HT1080 (cell line): ENCODE data around the gene PTRH2. TPM values are rescaled to one million over a fixed set of nuclear protein-coding genes. Genes with fewer than 3 reads are reported as not detected.

Experiments used
- DNase-seq: peaks from one replicate; pipeline ENCODE4 v3.0.0-alpha.2; 2015; ENCODE audit warnings: low read depth
- total RNA-seq: library from RNA; depleted of rRNA; stranded (reverse); fragments of >200 nt; shearing (Covaris generic); gene quantifications from 2 replicates; pipeline ENCODE4 v1.2.3, GENCODE V29; 2014; rRNA removed

The PTRH2 gene
- total RNA-seq, 1 experiment from 2014 or later = 41.2 TPM

GRCh38 chr17:59671386-59671785 lies 35.8 kb downstream of the PTRH2 start:
- no peak for DNase-seq

- DNase-seq = no peak
Measured at GRCh38 chr17:59669944-59670343, 37.3 kb downstream of the PTRH2 start.

GRCh38 chr17:59669411-59669810 lies 37.8 kb downstream of the PTRH2 start:
- DNase-seq = no peak

- peak; percentile 90 for DNase-seq
Measured at GRCh38 chr17:59668816-59669215, 38.4 kb downstream of the PTRH2 start.

- no peak for DNase-seq
Measured at GRCh38 chr17:59666235-59666634, 41.0 kb downstream of the PTRH2 start.

- DNase-seq = peak; percentile 81
Measured at GRCh38 chr17:59656624-59657023, 50.6 kb downstream of the PTRH2 start.

GRCh38 chr17:59652119-59652518 lies 55.1 kb downstream of the PTRH2 start:
- peak; percentile 18 for DNase-seq

- no peak for DNase-seq
Measured at GRCh38 chr17:59651346-59651745, 55.9 kb downstream of the PTRH2 start.

- DNase-seq = no peak
Measured at GRCh38 chr17:59650642-59651041, 56.6 kb downstream of the PTRH2 start.

GRCh38 chr17:59649886-59650285 lies 57.3 kb downstream of the PTRH2 start:
- DNase-seq = no peak

Other genes with a start within 250 kb of the PTRH2 start
- gene DHX40, start 141.8 kb downstream of the PTRH2 start, total RNA-seq = 21.2 and 24.3 TPM in 2 replicates
- 89.5 and 101 TPM in 2 replicates for gene CLTC, start 87.5 kb downstream of the PTRH2 start, total RNA-seq
- 67.1 and 69.3 TPM in 2 replicates for gene VMP1, start 224 bp upstream of the PTRH2 start, total RNA-seq
- gene TUBD1, start 185.5 kb upstream of the PTRH2 start, total RNA-seq = 3.5 and 6.1 TPM in 2 replicates
- gene RPS6KB1, start 185.7 kb upstream of the PTRH2 start, total RNA-seq = 16.4 and 16.8 TPM in 2 replicates